ENCODE data around the gene PBLD. TPM values are rescaled to one million over a fixed set of nuclear protein-coding genes. Genes with fewer than 3 reads are reported as not detected.

The PBLD gene
- polyA plus RNA-seq, 1 donor from 2014 or later, result 6.7 TPM

DNA sequence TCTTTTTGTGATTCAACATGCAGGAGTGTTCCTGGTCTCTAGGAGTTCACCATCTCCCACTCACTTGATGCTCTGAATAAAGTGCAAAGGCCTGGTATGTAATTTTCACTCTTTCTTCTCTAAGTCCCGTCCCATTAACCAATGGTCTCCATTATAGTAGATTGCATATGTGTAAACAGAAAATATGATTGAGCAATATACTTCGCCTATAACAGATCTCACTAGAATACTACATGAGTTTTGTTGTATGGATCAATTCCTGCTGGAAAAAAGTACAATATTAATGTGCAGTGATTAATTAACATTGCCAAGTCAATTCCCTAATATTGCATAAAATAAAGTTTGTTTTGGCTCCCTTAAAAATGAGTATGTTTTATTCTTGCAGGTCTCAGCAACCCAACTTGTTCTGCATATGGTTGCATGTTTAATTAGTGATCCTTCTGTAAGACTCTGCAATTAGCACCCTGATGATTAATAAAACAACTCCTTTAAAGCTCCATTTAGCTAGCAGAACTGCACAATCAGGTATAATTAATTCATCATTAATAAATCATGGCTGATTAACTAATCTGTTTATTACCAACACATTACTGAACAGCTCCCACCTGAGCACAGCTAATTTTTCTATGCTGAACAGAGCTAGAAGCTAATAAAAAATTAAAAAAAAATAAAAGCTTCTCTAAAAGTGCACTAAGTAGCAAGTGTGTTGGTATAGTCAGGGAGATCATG, 63.0 kb downstream of the PBLD start:
- Histone ChIP-seq H3K9ac (ENCODE audit: low read length) (no peak overlapping the region), H3K27ac (ENCODE audit: low read length) (no peak overlapping the region), H3K9me3 (ENCODE audit: low read length) (no peaks in the 10 kb centered on the region), H3K4me3 (ENCODE audit: low read length) (no peak overlapping the region), H4K20me1 (ENCODE audit: insufficient read depth) (no peaks in the 10 kb centered on the region), H3K36me3 (ENCODE audit: insufficient read depth, low read length) (no peaks in the 10 kb centered on the region), H3F3A (ENCODE audit: insufficient read depth, low read length, poor library complexity, severe bottlenecking) (no peaks in the 10 kb centered on the region), H3K4me2 (ENCODE audit: low read length) (no peak overlapping the region), H3K27me3 (ENCODE audit: insufficient read depth, low read depth, low read length) (no peaks in the 10 kb centered on the region), H2AFZ (ENCODE audit: low read depth, low read length) (no peak overlapping the region), H3K9me2 (ENCODE audit: insufficient read depth, low read length) (no peaks in the 10 kb centered on the region), H3K79me2 (replicated peaks; ENCODE audit: insufficient read depth, low read length) (no peaks in the 10 kb centered on the region)
- TF ChIP-seq EZH2 (IDR thresholded peaks at IDR 0.05; ENCODE audit: borderline replicate concordance, insufficient read depth, low read length, poor library complexity, severe bottlenecking) (no peak), SMC3 (conservative IDR thresholded peaks at IDR 0.05; ENCODE audit: poor library complexity) (no peak), EP300 (conservative IDR thresholded peaks at IDR 0.05; ENCODE audit: poor library complexity, severe bottlenecking) (no peak), MXI1 (conservative IDR thresholded peaks at IDR 0.05; ENCODE audit: poor library complexity, severe bottlenecking) (no peak), TAF1 (IDR thresholded peaks at IDR 0.05; ENCODE audit: low read depth) (no peak), RAD21 (conservative IDR thresholded peaks at IDR 0.05) (no peak), CTCF (IDR thresholded peaks at IDR 0.05; ENCODE audit: poor library complexity, severe bottlenecking) (no peak), POLR2AphosphoS5 (IDR thresholded peaks at IDR 0.05) (no peak)
- TF ChIP-seq, protein P1, sequence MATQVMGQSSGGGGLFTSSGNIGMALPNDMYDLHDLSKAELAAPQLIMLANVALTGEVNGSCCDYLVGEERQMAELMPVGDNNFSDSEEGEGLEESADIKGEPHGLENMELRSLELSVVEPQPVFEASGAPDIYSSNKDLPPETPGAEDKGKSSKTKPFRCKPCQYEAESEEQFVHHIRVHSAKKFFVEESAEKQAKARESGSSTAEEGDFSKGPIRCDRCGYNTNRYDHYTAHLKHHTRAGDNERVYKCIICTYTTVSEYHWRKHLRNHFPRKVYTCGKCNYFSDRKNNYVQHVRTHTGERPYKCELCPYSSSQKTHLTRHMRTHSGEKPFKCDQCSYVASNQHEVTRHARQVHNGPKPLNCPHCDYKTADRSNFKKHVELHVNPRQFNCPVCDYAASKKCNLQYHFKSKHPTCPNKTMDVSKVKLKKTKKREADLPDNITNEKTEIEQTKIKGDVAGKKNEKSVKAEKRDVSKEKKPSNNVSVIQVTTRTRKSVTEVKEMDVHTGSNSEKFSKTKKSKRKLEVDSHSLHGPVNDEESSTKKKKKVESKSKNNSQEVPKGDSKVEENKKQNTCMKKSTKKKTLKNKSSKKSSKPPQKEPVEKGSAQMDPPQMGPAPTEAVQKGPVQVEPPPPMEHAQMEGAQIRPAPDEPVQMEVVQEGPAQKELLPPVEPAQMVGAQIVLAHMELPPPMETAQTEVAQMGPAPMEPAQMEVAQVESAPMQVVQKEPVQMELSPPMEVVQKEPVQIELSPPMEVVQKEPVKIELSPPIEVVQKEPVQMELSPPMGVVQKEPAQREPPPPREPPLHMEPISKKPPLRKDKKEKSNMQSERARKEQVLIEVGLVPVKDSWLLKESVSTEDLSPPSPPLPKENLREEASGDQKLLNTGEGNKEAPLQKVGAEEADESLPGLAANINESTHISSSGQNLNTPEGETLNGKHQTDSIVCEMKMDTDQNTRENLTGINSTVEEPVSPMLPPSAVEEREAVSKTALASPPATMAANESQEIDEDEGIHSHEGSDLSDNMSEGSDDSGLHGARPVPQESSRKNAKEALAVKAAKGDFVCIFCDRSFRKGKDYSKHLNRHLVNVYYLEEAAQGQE (IDR thresholded peaks at IDR 0.05; ENCODE audit: borderline replicate concordance), result no peak

DNA sequence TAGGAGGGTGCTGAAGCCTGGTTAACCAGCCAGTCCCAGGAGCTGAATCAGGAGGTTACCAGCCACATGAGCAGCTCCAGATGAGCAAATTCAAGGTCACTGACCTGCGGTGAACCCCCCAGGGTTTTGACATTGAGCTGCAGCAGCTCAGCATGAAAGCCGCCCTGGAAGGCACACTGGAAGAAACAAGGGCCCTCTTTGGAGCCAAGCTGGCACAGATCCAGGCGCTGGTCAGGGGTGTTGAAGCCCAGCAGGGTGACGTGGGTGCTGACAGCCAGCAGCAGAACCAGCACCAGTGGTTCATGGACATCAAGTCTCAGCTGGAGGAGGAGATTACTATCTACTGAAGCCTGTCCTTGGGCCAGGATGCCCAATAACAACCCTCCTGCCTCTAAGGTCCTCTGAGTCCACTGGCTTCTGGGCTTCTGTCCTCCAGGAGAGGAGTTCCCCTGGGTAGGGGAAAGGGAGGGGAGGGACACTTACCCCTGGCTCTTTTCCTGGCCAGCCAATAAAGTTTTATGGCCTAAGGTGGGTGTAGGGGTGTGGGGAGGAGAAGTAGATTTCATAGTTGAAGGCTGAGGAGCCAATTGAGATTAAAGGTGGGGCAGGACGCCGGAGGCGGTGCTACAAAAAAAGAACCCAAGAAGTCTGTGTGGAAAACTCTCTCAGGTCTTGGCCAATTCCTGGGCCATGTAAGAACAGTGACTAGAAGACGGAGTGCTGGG, 71.4 kb downstream of the PBLD start:
- Histone ChIP-seq H3K79me2 (replicated peaks; ENCODE audit: insufficient read depth, low read length) (no peaks in the 10 kb centered on the region), H3F3A (ENCODE audit: insufficient read depth, low read length, poor library complexity, severe bottlenecking) (no peaks in the 10 kb centered on the region), H3K27ac (ENCODE audit: low read length) (no peak overlapping the region), H3K4me2 (ENCODE audit: low read length) (no peak overlapping the region), H3K9me2 (ENCODE audit: insufficient read depth, low read length) (no peaks in the 10 kb centered on the region), H3K4me3 (ENCODE audit: low read length) (no peak overlapping the region), H3K36me3 (ENCODE audit: insufficient read depth, low read length) (no peaks in the 10 kb centered on the region), H2AFZ (ENCODE audit: low read depth, low read length) (no peak overlapping the region), H4K20me1 (ENCODE audit: insufficient read depth) (no peaks in the 10 kb centered on the region), H3K9ac (ENCODE audit: low read length) (no peak overlapping the region), H3K27me3 (ENCODE audit: insufficient read depth, low read depth, low read length) (no peaks in the 10 kb centered on the region), H3K9me3 (ENCODE audit: low read length) (no peaks in the 10 kb centered on the region)
- no peak for TF ChIP-seq POLR2AphosphoS5 (IDR thresholded peaks at IDR 0.05)
- no peak for TF ChIP-seq RAD21 (conservative IDR thresholded peaks at IDR 0.05)
- no peak for TF ChIP-seq SMC3 (conservative IDR thresholded peaks at IDR 0.05; ENCODE audit: poor library complexity)
